Measurements from ENCODE around the gene PSORS1C1.

The PSORS1C1 gene

GRCh38 chr6:31138982-31139381, 24.4 kb downstream of the PSORS1C1 start, which contains the start of gene PSORS1C2:
PSORS1C2 (minus strand) TSS chr6:31139066; CDS start chr6:31139026, 40 bp downstream.
- TF ChIP-seq CTCF (IDR thresholded peaks at IDR 0.05; ENCODE audit: insufficient read depth, low read length, missing control alignments): no peak
- H3K4me3 ChIP-seq (ENCODE audit: low read depth, low read length): no peak within 1 kb of the TSS
- CTCF ChIA-PET: interaction anchor here (0.8 to 26.1 kb wide), 9 partner anchors 10 to 232 kb away, joined by 3 to 505 read pairs (median 6); partner anchors contain the start of genes CCHCR1 and TCF19

DNA sequence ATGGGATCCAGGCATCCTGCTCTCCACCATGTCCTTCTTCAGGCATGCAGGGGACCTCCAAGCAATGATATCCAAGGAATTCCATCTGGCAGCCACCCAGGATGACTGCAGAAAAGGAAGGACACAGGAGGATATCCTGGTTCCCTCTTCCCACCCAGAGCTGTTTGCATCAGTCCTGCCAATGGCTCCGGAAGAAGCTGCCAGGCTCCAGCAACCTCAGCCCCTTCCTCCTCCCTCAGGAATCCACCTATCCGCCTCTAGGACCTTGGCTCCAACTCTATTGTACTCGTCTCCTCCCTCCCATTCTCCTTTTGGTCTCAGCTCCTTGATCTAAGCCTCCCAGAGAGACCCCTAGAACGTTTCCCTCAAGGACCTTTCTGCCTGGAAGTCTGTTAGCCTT, 25.0 kb downstream of the PSORS1C1 start:
- no peak for TF ChIP-seq CTCF (IDR thresholded peaks at IDR 0.05; ENCODE audit: insufficient read depth, low read length, missing control alignments)
- ChIA-PET POLR2A (interaction anchor here (0.8 kb wide), 1 partner anchor 11 kb away, joined by 4 read pairs; no protein-coding TSS in a partner anchor), CTCF (interaction anchor here (0.8 to 26.1 kb wide), 9 partner anchors 10 to 231 kb away, joined by 3 to 505 read pairs (median 6); partner anchors contain the start of genes CCHCR1 and TCF19)
- DNase-seq (ENCODE audit: low read depth, low spot score): no peak
- H3K4me3 ChIP-seq (ENCODE audit: low read depth, low read length): no peak overlapping the region

More at GRCh38 chr6:31138982-31139381, 24.4 kb downstream of the PSORS1C1 start, which contains the start of gene PSORS1C2:
- DNase-seq (ENCODE audit: low read depth, low spot score): no peak
- POLR2A ChIA-PET: interaction anchor here (0.8 kb wide), 1 partner anchor 12 kb away, joined by 4 read pairs; no protein-coding TSS in a partner anchor

DNA sequence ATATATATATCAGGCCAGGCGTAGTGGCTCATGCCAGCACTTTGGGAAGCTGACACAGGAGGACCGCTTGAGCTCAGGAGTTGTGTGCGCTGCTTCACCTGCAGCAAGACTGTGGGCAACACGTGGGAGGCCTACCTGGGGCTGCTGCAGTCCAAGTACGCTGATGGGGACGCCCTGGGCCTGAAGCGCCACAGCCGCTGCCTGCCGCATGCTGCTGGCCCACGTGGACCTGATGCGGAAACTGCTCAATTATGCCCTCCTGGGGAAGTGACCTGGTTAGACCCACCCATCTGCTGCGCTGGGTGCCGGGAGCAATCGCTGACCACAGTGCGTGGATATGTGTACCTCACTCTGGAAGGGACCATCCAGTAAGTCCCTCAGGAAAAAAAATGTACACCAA, 26.0 kb downstream of the PSORS1C1 start:
- H3K4me3 ChIP-seq (ENCODE audit: low read depth, low read length): no peak overlapping the region
- no peak for DNase-seq (ENCODE audit: low read depth, low spot score)
- CTCF ChIA-PET: interaction anchor here (1.3 to 26.1 kb wide), 5 partner anchors 11 to 52 kb away, joined by 4 to 505 read pairs (median 16); partner anchors contain the start of genes CCHCR1 and TCF19
- POLR2A ChIA-PET: interaction anchor here (0.6 kb wide), 1 partner anchor 65 kb away, joined by 3 read pairs; no protein-coding TSS in a partner anchor
- no peak for TF ChIP-seq CTCF (IDR thresholded peaks at IDR 0.05; ENCODE audit: insufficient read depth, low read length, missing control alignments)

DNA sequence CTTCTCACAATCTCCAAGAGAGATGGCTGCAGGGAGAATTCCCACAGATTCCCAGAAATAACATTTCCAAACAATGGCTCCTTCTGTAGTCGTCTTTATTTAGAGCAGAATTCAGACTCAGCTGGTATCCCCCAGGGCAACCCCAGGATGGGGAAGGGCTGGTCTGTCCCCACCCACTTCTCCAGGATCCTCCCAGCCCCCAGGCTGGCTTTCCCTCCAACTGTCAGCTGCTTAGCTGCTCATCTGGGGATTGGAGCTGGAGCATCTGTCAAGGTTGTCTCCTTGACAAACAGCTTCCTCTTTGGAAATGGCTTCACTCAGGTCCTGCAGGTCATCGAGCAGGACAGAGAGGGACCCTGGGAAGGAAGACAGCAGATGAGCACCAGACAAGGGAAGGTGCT, 27.8 kb downstream of the PSORS1C1 start:
- no peak for DNase-seq (ENCODE audit: low read depth, low spot score)
- ChIA-PET POLR2A (interaction anchor here (1.5 kb wide), 1 partner anchor 16 kb away, joined by 5 read pairs; the partner anchor contains the start of gene TCF19), CTCF (interaction anchor here (1.3 to 26.1 kb wide), 6 partner anchors 13 to 227 kb away, joined by 3 to 505 read pairs (median 6); partner anchors contain the start of genes CCHCR1 and TCF19)
- TF ChIP-seq CTCF (IDR thresholded peaks at IDR 0.05; ENCODE audit: insufficient read depth, low read length, missing control alignments): no peak
- H3K4me3 ChIP-seq (ENCODE audit: low read depth, low read length): no peak overlapping the region

GRCh38 chr6:31143148-31143547, 28.5 kb downstream of the PSORS1C1 start:
- CTCF ChIA-PET: interaction anchor here (1.4 to 26.1 kb wide), 6 partner anchors 10 to 227 kb away, joined by 3 to 505 read pairs (median 13); partner anchors contain the start of genes CCHCR1 and TCF19
- no peak overlapping the region for H3K4me3 ChIP-seq (ENCODE audit: low read depth, low read length)
- TF ChIP-seq CTCF (IDR thresholded peaks at IDR 0.05; ENCODE audit: insufficient read depth, low read length, missing control alignments): no peak
- POLR2A ChIA-PET: no interaction called here
- DNase-seq (ENCODE audit: low read depth, low spot score): no peak

DNA sequence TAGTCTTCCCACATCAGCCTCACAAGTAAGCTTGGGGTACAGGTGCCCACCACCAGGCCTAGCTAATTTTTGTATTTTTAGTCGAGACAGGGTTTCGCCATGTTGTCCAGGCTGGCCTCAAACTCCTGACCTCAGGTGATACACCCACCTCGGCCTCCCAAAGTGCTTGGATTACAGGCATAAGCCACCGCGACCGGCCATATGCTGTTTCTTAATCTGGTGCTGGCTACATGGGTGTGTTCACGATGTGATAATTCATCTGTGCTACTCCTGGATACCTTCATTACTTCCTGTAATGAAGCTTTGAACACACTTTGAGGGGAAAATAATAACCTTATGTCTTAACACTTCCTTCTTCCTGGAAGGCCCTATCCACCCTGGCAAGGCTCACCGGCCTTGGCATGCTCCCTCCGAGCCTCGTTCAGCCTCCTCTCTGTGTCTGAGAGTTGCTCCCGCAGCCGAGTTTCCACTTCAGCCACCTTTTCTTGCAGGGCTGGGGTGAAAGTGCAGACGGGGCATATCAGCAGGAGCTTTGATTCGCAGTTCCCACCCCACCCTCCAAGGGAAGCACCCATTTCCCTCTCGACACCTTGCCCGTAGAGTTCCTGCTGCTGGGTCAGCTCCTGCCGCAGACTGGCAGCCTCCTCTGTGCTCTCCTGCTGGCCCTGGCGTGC, 29.8 kb downstream of the PSORS1C1 start:
- ChIA-PET POLR2A (interaction anchor here (1.8 kb wide), 1 partner anchor 14 kb away, joined by 8 read pairs; the partner anchor contains the start of genes CCHCR1 and TCF19), CTCF (interaction anchor here (1.3 to 26.1 kb wide), 5 partner anchors 8 to 223 kb away, joined by 5 to 505 read pairs (median 17); no protein-coding TSS in a partner anchor)
- H3K4me3 ChIP-seq (ENCODE audit: low read depth, low read length): no peak overlapping the region
- no peak for DNase-seq (ENCODE audit: low read depth, low spot score)
- TF ChIP-seq CTCF (IDR thresholded peaks at IDR 0.05; ENCODE audit: insufficient read depth, low read length, missing control alignments): no peak

Measured in AG04449 (cell line).